Raji (cell line): Measurements from ENCODE around the gene SPON2.

Source experiments
- POLR2A ChIP-seq: IDR thresholded peaks from 2 replicates; pipeline ENCODE4 v1.6.1; 2011; ENCODE audit warnings: low read depth, low read length, control low read depth; ENCODE audit not compliant: insufficient read depth

SPON2 gene

GRCh38 chr4:1172228-1172851 lies at the start of gene SPON2:
Gene SPON2, minus strand, starts transcription at chr4:1172583.
- TF ChIP-seq POLR2A: no peak

DNA sequence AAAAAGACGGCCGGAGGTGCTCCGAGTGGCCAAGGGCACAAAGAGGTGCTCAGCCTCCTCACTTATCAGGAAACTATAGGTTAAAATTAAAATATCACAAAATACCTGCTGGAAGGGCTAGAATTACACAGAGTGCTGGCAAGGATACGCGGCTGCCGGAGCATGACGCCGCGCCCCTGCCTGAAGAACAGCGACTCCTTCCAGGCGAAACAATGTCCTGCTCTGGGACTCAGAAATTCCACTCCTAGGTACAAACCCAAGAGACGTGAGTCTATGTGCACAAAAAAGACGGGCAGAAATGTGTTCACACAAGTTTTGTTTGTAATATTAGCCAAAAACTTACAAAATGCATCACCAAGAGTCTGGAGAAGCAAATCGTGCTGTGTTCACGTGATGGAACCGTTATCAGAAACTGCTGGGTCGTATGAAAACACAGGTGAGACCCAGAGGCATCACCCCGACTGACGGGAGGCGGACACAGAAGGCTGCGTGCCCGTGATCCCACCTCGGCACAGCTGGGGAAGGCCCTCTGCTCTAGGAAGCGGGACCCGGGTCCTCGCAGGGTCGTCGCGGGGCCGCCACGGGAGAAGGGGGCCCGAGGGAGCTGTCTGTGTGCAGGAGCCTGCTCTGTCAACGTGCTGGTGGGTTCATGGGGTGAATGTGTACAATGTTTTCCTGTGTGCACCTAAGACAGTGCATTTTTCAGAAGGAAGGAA lies 48.9 kb upstream of the SPON2 start:
- TF ChIP-seq POLR2A: no peak

DNA sequence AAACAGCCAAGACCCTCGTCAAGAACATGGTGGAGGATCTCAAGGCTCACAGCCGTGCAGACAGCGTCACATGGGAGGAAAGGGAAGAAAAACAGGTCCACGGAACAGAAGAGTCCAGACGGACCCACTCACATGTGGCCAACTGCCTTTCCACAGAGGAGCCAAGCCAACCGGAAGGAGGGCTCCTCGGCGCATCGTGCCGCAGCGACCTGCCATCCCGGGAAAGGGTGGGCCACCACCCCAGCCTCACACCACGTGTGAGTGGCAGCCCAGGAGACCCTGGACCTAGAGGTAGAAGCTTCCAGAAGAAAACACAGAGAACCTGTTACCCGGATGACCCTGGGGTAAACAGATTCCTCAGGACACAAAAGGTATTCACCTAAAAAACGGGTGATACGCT lies 48.2 kb upstream of the SPON2 start:
- no peak for TF ChIP-seq POLR2A

- TF ChIP-seq POLR2A: no peak
Measured at GRCh38 chr4:1219566-1219950, 47.2 kb upstream of the SPON2 start.

DNA sequence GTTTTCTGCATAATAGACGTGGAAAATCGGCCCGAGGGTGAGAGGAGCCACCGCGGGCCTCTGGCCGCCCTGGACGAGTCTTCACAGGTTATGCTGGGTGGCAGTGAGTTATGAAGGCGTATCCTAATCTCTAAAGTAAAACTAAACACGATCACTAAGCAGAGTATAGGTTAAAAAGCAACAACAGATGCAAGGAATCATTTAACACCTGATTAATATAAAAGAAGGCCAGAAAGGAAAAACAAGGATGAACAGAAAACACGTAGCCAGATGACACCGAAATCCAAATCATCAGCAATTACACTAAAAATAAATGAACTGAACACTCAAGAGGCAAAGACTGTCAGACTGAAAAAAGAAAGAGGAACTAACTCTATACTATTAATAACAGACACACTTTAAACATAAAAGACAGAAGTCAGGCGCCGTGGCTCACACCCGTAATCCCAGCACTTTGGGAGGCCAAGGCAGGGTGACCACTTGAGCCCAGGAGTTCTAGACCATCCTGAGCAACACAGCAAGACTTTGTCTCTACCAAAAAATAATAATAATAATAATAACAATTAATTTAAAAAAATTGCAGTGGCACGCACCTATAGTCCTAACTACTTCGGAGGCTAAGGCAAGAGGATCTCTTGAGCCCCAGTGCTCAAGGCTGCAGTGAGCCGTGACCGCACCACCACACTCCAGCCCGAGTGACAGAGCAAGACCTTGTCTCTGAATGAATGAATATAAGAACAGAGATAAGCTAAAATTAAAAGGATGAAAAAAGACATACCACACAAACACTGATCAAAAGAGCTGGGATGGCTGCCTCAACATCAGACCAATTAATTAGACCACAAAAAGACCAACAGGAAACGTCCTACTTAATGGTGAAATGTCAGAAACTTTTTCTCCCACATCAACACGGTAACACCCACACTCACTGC lies 46.5 kb upstream of the SPON2 start:
- TF ChIP-seq POLR2A: no peak

DNA sequence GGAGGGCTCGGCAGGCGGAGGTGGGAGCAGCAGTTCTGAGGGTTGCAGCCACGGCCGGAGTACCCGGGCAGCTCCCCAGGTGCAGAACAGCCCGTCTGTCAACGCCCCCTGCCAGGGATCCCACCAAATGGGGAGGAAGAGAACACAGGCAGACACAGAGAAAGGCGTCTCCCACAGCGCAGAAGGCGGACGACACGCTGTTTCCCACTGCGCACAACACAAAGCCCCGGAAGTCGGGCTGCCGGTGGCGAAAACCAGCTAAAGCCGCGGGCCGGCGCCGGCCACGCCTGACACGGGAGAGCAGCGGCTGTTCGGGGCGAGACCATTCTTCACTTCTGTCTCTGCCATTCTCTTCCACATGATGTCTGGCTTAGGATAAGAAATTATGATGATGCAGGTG lies 45.0 kb upstream of the SPON2 start:
- no peak for TF ChIP-seq POLR2A

- TF ChIP-seq POLR2A: no peak
Measured at GRCh38 chr4:1216869-1217294, 44.5 kb upstream of the SPON2 start.

DNA sequence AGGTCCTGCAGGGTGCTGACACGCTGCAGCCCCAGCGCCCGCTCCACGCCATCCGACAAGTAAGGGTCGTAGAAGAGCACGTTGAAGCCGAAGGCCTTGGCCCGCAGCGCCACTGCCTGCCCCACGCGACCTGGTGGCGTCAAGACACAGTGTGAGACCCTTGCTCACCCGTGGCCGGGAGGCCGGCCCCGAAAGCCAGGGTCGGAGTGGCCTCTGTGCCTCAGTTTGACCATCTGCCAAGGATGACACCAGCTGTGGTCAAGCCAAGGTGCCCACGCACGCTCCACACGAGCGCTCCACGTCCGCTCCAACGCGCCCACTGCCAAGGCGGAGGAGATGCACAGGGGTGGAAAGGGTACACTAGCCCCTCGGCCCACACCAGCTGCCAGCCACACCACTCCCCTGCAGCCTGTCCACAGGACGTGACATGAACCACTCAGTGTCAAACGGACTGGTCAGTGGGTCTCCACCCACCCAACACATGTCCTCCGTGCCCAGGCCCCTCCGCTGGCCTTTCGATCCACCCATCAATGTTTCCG lies 43.8 kb upstream of the SPON2 start:
- no peak for TF ChIP-seq POLR2A

GRCh38 chr4:1215141-1216075 lies 43.0 kb upstream of the SPON2 start:
- no peak for TF ChIP-seq POLR2A

DNA sequence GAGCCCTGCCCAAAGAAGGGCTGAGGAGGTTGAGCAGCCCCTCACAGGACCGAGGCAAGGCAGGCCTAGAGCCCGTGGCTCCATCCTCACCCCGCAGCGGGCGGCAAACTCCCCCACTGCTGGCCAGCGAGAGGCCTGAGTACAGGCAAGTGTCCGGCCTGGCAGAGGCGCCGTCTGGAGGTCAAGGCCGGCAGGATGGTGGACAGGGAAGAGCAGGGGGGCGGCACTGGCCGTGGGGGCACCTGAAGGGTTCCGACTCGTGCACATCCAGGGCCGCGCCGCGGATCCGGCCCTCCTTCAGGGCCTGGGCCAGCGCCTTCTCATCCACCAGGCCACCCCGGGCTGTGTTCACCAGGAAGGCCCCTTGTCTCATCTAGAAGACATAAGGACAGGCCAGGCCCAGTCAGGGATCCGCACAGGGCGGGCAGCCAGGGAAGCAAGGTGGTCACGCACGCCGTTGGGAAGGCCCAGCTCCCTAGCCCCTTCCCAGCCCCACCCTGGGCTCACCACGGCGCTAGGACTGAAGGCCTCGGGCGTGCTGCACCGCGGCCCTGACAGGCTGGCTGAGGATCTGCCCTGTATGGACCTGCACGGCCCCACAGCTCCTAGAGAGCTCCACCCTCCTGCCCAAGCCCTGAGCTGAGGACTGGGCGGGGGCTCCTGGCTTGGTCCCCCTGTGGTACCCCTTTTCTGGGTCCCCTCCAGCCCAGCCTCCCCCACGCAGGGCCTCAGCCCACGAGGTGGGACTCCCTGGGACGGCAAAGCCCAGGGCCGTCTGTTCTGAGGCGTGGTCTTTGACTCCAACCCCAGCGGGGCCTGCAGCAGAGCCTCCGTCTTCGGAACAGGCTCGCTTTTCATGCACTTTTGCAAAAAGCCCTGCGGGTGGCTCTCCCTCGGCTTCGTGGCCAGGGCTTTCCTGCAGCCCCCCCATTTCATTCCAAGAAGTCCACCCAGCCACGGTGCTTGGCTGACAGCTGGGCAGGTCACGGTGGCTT lies 42.0 kb upstream of the SPON2 start:
- TF ChIP-seq POLR2A: no peak

DNA sequence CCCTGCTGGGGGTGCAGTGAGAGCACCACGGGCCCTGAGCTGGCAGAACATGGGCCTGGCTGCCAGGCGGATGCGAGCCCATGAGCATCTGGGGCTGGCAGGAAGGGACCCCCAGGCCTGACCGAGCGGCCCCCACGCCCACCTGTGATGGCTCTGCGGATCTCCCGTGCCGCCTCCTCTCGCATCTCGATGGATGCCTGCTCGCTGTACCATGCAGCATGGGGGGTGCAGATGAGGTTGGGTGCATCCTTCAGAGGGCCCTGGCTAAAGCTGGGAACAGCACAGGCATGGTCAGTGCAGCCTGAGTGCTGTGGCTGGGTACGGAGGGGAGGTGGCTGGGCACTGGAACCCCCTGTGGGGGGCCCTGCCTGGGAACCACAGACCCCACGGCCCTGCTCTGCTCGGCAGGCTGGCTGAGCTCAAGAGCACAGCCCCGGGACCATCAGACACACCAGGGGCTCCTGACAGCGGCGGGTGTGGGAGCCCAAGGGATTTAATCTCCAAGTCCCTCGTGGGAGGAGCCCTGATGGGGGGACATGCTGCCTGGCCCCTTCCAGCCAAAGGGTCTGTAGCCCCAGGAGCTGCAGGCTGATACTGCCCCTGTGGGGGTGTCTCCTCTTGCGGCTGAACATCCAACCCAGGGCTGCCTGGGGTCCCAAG lies 41.1 kb upstream of the SPON2 start:
- TF ChIP-seq POLR2A: no peak

DNA sequence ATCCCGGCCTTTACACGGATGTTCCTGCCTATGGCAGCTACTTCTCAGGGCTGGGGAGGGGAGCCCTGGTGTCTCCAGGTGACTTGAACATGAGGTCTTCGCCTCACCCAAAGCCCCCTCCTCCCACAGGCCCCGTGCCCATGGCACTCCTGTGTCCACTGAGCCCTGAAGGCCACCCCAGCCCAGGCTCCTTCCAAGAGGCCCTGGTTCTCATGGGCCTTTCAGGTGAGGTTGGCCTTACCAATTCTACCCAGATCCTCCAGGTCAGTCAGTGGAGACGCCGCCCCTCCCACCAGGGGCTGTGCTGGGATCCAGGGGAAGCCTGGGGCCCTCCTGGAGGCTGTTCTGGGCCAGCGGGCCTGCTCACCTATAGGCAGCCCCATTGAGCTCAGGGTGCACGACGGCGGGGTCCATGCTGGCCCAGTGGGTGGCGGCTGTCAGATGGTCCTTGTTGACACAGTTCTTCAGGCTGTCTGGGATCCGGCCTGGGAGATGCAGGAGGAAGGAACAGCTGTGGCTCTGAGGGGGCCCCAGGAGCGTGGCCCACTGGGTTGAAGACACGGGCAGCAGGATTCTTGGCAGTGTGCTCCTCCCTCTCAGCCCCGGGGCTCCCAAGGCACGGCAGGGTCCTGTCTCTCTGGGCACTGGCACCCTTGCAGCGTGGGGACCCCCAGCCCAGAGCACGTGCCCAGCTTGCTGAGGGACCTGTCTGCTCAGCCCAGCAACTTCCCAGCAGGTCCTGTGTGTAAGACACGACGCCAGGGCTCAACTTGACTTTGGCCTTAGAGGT lies 40.4 kb upstream of the SPON2 start:
- no peak for TF ChIP-seq POLR2A
